OCI-LY7 (cell line): ENCODE data around the gene C14orf132. TPM values are rescaled to one million over a fixed set of nuclear protein-coding genes. Genes with fewer than 3 reads are reported as not detected.

Experiments used
- BruUV-seq: library from RNA; stranded (reverse); fragments of 400-500 nt; replicated peaks from 2 replicates; lab custom pipeline; 2021; lab: Mats Ljungman, UMichigan
- CTCF ChIA-PET: fragments of 300-600 bp; sonication (Branson Sonifier 250); formaldehyde crosslinking; loops from one replicate; lab custom pipeline; 2022; ENCODE audit warnings: antibody characterized with exemption; ENCODE audit not compliant: unreplicated experiment; lab: Charles Lee
- POLR2A ChIA-PET: fragments of 300-600 bp; sonication (Branson Sonifier 250); formaldehyde crosslinking; loops from one replicate; lab custom pipeline; 2022; ENCODE audit warnings: antibody characterized with exemption; lab: Charles Lee
- DNase-seq: peaks from one replicate; pipeline ENCODE4 v3.0.0-alpha.2; 2015; ENCODE audit warnings: low spot score
- H2AFZ ChIP-seq: fragments of 200-600 bp; sonication (generic), shearing (Covaris generic); 2 replicates; pipeline ENCODE4 v1.6.1; 2014; ENCODE audit warnings: mild to moderate bottlenecking, antibody characterized with exemption, low read length, moderate library complexity
- H3K27ac ChIP-seq: fragments of 200-600 bp; sonication (generic); 2 replicates; pipeline ENCODE4 v1.5.1; 2014; ENCODE audit warnings: mixed run types, low read depth, mild to moderate bottlenecking, moderate library complexity, low read length, inconsistent platforms; ENCODE audit not compliant: poor library complexity, severe bottlenecking
- H3K36me3 ChIP-seq: fragments of 200-600 bp; sonication (generic); 2 replicates; pipeline ENCODE4 v1.6.1; 2014; ENCODE audit warnings: mild to moderate bottlenecking, antibody characterized with exemption, low read length, moderate library complexity, mixed read lengths; ENCODE audit not compliant: insufficient read depth
- H3K4me1 ChIP-seq: fragments of 200-600 bp; sonication (generic); 2 replicates; pipeline ENCODE4 v1.5.1; 2014; ENCODE audit warnings: mild to moderate bottlenecking, low read length; ENCODE audit not compliant: insufficient read depth, poor library complexity, severe bottlenecking
- H3K4me2 ChIP-seq: fragments of 200-600 bp; sonication (generic); 2 replicates; pipeline ENCODE4 v1.6.1; 2014; ENCODE audit warnings: mild to moderate bottlenecking, low read length
- H3K4me3 ChIP-seq: fragments of 200-600 bp; sonication (generic); 2 replicates; pipeline ENCODE4 v1.5.1; 2014; ENCODE audit warnings: mild to moderate bottlenecking, low read depth, low read length; ENCODE audit not compliant: poor library complexity, severe bottlenecking
- H3K79me2 ChIP-seq: fragments of 200-600 bp; sonication (generic); 2 replicates; pipeline ENCODE4 v1.6.1; 2016; ENCODE audit warnings: low read depth, mild to moderate bottlenecking, low read length, moderate library complexity, mixed read lengths; ENCODE audit not compliant: insufficient read depth
- H3K9me2 ChIP-seq: fragments of 200-600 bp; sonication (generic); 2 replicates; pipeline ENCODE4 v1.6.1; 2016; ENCODE audit warnings: mild to moderate bottlenecking, low read length, mixed read lengths; ENCODE audit not compliant: insufficient read depth
- H3K9me3 ChIP-seq: fragments of 200-600 bp; sonication (generic); 2 replicates; pipeline ENCODE4 v1.6.1; 2014; ENCODE audit warnings: mild to moderate bottlenecking, mixed run types, low read length, mixed read lengths
- H4K20me1 ChIP-seq: fragments of 200-600 bp; sonication (generic); 2 replicates; pipeline ENCODE4 v1.6.1; 2014; ENCODE audit warnings: mild to moderate bottlenecking, antibody characterized with exemption, low read length, moderate library complexity, mixed read lengths; ENCODE audit not compliant: insufficient read depth
- EZH2phosphoT487 ChIP-seq: fragments of 200-600 bp; sonication (generic); IDR thresholded peaks from 2 replicates; pipeline ENCODE4 v1.6.1; 2018; ENCODE audit warnings: low read depth, borderline replicate concordance, mild to moderate bottlenecking, mixed run types, antibody characterized with exemption, low read length, moderate library complexity, mixed read lengths
- intact Hi-C: fragments of 100-400 bp; cut with micrococcal nuclease; formaldehyde crosslinking; loops from one replicate; pipeline ENCODE4 v1.10.0; 2022; ENCODE audit not compliant: unreplicated experiment
- total RNA-seq, 2 experiments: library from RNA; depleted of rRNA in 1 of 2; stranded (reverse); fragments of >200 nt in 1 of 2; shearing (Covaris generic) in 1 of 2; gene quantifications; 2 replicates each; pipeline ENCODE4 v1.2.3, GENCODE V29; 2014 to 2022
- TF ChIP-seq, protein P1 (sequence below): fragments of 200-600 bp; sonication (generic); conservative IDR thresholded peaks from 2 replicates; pipeline ENCODE4 v1.5.1; 2014; ENCODE audit warnings: mild to moderate bottlenecking, antibody characterized with exemption, low read length, moderate library complexity, mixed read lengths

C14orf132 gene
- total RNA-seq, 2 experiments from 2014 or later, result 0.27 TPM; not detected in 1

DNA sequence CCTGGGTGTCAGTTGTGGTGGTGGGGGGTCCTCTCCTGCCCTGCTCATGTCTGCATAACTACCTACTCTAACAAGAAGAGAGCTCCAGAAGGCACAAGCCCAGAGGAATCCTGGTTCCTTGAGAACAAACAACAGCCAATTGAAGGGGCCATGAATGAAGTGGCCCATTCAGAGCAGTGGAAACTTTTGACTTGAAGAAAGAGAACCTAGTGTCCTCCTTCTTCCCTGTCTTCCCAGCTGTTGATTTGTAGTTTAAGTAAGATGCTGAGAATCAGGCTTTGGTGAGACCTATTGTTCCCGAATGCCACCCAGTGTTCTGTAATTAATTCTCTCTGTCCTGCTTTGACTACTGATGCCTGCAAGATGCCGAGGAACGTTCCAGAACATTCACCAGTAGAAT is 79.2 kb downstream of the C14orf132 start:
- no peaks in the 10 kb centered on the region for H3K36me3 ChIP-seq
- intact Hi-C loops, result no loop called here
- no peak overlapping the region for H3K27ac ChIP-seq
- TF ChIP-seq, protein P1, sequence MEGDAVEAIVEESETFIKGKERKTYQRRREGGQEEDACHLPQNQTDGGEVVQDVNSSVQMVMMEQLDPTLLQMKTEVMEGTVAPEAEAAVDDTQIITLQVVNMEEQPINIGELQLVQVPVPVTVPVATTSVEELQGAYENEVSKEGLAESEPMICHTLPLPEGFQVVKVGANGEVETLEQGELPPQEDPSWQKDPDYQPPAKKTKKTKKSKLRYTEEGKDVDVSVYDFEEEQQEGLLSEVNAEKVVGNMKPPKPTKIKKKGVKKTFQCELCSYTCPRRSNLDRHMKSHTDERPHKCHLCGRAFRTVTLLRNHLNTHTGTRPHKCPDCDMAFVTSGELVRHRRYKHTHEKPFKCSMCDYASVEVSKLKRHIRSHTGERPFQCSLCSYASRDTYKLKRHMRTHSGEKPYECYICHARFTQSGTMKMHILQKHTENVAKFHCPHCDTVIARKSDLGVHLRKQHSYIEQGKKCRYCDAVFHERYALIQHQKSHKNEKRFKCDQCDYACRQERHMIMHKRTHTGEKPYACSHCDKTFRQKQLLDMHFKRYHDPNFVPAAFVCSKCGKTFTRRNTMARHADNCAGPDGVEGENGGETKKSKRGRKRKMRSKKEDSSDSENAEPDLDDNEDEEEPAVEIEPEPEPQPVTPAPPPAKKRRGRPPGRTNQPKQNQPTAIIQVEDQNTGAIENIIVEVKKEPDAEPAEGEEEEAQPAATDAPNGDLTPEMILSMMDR, result no peak
- no peak for TF ChIP-seq EZH2phosphoT487
- H3K79me2 ChIP-seq, result no peaks in the 10 kb centered on the region
- DNase-seq, result no peak
- H3K9me2 ChIP-seq, result no peaks in the 10 kb centered on the region
- ChIA-PET CTCF (no interaction called here), POLR2A (interaction anchor here (1.4 kb wide), 1 partner anchor 8 kb away, joined by 3 read pairs; no protein-coding TSS in a partner anchor)
- no peak overlapping the region for H3K4me3 ChIP-seq
- no peaks in the 10 kb centered on the region for H3K4me1 ChIP-seq
- no peak overlapping the region for H3K4me2 ChIP-seq
- H3K9me3 ChIP-seq, result no peaks in the 10 kb centered on the region
- no peak overlapping the region for H2AFZ ChIP-seq
- H4K20me1 ChIP-seq, result no peaks in the 10 kb centered on the region
- no TSS peak for BruUV-seq

DNA sequence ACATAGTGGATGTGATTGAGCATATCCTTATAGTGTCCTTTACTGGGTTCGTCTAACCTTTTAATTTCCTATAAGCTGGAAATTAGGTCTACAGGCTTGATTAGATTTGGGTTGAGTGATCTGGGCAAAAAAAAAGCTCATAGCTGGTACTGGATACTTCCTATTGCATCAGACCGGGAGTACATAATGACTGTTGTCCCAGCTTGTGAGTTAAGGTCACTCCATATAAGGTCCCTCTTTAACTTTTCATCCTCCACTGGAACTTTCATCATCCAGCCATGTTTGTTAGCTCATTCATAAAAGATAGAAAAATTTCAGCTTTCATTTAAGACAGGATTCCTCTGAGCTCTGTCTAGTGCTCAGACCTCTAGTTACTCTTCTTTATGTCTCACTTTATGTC is 80.8 kb downstream of the C14orf132 start:
- no peak overlapping the region for H3K27ac ChIP-seq
- no TSS peak for BruUV-seq
- ChIA-PET POLR2A (interaction anchor here (1.3 kb wide), 1 partner anchor 9 kb away, joined by 6 read pairs; no protein-coding TSS in a partner anchor), CTCF (interaction anchor here (1.0 kb wide), 1 partner anchor 17 kb away, joined by 3 read pairs; no protein-coding TSS in a partner anchor)
- H3K4me2 ChIP-seq, result no peak overlapping the region
- no peaks in the 10 kb centered on the region for H3K79me2 ChIP-seq
- H2AFZ ChIP-seq, result no peak overlapping the region
- no peak for DNase-seq
- intact Hi-C loops, result no loop called here
- no peaks in the 10 kb centered on the region for H3K4me1 ChIP-seq
- no peak overlapping the region for H3K4me3 ChIP-seq
- no peaks in the 10 kb centered on the region for H3K9me2 ChIP-seq
- H3K9me3 ChIP-seq, result no peaks in the 10 kb centered on the region
- TF ChIP-seq, protein P1, result no peak
- no peak for TF ChIP-seq EZH2phosphoT487
- H4K20me1 ChIP-seq, result no peaks in the 10 kb centered on the region
- no peaks in the 10 kb centered on the region for H3K36me3 ChIP-seq

DNA sequence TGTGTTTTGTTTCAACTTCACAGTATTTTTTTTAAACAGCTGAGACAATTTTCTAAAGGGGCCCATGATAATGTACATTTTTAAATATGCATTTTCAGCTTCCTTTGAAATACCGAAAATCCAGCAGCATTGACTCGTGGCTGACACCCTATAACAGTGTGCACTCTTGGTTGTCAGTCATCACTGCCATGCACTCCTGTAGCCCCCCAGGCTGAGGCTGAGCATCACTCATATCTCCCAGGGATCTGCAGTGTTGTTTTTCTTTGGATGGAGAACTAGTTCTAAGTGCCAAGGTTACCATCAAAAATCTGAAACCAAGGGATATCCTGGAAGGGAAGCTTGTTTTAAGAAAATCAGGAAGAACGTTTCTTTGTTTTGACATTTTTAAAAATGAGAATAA is 81.2 kb downstream of the C14orf132 start:
- POLR2A ChIA-PET, result interaction anchor here (1.3 kb wide), 1 partner anchor 8 kb away, joined by 6 read pairs; no protein-coding TSS in a partner anchor
- Histone ChIP-seq H3K4me3 (no peak overlapping the region), H3K36me3 (no peaks in the 10 kb centered on the region), H4K20me1 (no peaks in the 10 kb centered on the region), H3K9me3 (no peaks in the 10 kb centered on the region), H2AFZ (no peak overlapping the region), H3K27ac (no peak overlapping the region), H3K9me2 (no peaks in the 10 kb centered on the region), H3K4me2 (no peak overlapping the region), H3K79me2 (no peaks in the 10 kb centered on the region), H3K4me1 (no peaks in the 10 kb centered on the region)
- no TSS peak for BruUV-seq
- CTCF ChIA-PET, result interaction anchor here (1.0 kb wide), 1 partner anchor 17 kb away, joined by 3 read pairs; no protein-coding TSS in a partner anchor
- TF ChIP-seq, protein P1, result no peak
- TF ChIP-seq EZH2phosphoT487, result no peak
- intact Hi-C loops, result no loop called here
- no peak for DNase-seq
